Astrocyte of the cerebellum (primary cell): ENCODE results near the gene SH3BP4.

Source experiments
- DNase-seq: peaks from one replicate; pipeline ENCODE4 v3.0.0-alpha.2; 2011; ENCODE audit warnings: low read depth
- H3K4me3 ChIP-seq: 2 replicates; pipeline ENCODE4 v1.5.1; 2011; ENCODE audit warnings: mild to moderate bottlenecking, low read depth, low read length, moderate library complexity
- in situ Hi-C: cut with HindIII; loops from 2 replicates; pipeline ENCODE4 v1.10.0; 2017; ENCODE audit warnings: low sequenced_read_pairs
- TF ChIP-seq, protein P1 (sequence below): IDR thresholded peaks from 2 replicates; pipeline ENCODE4 v1.5.1; 2012; ENCODE audit warnings: low read length, low read depth, moderate library complexity, mild to moderate bottlenecking; ENCODE audit errors: missing control alignments

The SH3BP4 gene

DNA sequence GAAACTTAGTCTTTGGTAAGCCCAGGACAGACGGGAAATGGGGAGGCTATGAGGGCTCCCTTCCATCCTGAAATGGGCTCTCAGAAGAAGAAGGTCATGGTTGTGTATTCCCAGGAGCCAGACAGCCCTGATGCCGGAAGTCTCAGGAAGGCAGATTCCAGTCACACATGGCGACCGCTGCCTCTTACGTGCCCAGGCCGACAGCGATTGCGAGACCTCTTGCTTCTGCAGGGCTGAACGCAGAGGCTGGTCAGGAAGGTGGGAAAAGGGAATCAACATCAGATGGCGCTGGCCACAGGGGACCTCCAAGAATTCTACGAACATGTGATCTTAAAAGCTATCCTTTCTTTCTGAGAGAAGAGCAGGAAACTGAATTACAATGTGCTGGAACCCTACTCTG, 22.8 kb upstream of the SH3BP4 start:
- H3K4me3 ChIP-seq: no peak overlapping the region
- in situ Hi-C loops: no loop called here

DNA sequence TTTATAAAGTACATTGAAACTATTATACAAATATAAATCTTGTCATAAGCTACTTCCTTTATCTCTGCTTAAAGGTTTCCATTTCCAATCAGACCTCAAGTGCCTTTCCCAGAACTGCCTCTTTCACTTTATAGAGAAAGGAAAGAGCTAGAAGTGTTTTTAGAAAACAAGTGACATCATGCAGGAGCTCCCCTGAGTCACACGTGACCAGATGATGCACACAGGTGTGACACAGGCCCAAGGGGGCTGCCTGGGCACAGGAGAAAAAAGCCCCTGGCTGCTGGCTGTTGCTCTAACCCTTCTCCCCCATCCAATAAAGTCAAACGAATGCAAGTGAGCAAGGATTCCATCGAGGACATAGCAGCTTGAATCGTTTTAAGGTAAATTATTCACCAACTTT, 21.4 kb upstream of the SH3BP4 start:
- in situ Hi-C loops: no loop called here
- H3K4me3 ChIP-seq: no peak overlapping the region
- no peak for DNase-seq
- TF ChIP-seq, protein P1, sequence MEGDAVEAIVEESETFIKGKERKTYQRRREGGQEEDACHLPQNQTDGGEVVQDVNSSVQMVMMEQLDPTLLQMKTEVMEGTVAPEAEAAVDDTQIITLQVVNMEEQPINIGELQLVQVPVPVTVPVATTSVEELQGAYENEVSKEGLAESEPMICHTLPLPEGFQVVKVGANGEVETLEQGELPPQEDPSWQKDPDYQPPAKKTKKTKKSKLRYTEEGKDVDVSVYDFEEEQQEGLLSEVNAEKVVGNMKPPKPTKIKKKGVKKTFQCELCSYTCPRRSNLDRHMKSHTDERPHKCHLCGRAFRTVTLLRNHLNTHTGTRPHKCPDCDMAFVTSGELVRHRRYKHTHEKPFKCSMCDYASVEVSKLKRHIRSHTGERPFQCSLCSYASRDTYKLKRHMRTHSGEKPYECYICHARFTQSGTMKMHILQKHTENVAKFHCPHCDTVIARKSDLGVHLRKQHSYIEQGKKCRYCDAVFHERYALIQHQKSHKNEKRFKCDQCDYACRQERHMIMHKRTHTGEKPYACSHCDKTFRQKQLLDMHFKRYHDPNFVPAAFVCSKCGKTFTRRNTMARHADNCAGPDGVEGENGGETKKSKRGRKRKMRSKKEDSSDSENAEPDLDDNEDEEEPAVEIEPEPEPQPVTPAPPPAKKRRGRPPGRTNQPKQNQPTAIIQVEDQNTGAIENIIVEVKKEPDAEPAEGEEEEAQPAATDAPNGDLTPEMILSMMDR: no peak

More for the DNA sequence above, 22.8 kb upstream of the SH3BP4 start:
- DNase-seq: no peak
- TF ChIP-seq, protein P1: no peak

DNA sequence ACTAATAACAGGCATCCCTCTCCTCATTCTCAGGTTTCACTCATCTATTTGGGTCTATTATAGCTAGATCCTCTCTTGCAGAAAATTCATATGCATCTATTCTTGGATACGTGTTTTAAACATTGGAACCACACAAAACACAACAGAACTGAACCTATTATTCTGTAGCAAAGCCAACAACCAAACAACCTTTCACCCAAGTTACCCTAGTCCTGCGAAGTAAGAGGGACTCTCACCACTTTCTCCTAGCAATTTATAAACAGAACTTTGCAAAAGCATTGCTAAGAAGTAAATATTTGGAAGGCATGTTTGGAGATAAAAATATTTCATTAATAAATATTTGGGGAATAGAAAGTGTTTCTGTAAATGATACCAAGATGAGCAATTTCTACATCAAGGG, 20.4 kb upstream of the SH3BP4 start:
- H3K4me3 ChIP-seq: no peak overlapping the region
- no peak for DNase-seq
- in situ Hi-C loops: no loop called here
- TF ChIP-seq, protein P1: no peak

DNA sequence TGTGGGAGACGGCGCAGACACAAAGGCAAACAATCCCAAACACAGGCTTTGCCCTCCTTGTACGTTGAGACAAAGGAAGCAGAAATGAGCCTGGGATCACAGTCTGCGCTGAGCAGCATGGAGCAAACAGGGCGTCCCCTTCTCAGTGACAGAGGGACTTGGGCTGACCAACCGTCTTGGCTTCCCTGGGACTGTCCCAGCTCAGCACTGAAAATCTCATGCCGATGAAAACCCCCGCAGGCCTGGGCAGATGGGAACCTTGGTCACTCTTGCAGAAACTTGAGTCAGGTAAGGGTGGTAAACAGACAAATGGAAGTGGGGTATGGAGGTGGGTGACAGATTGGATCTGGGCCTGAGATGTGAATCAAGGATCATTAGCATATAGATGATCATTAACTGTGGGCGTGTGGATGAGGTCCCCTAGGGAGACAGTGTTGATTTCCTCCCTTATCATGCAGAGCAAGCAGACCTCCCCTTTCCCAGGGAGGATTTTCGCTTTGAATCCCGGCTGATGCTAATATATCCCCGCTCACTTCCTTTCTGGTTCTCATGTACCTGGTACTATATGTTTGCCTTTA, 19.1 kb upstream of the SH3BP4 start:
- no peak overlapping the region for H3K4me3 ChIP-seq
- no peak for DNase-seq
- TF ChIP-seq, protein P1: no peak
- in situ Hi-C loops: no loop called here

DNA sequence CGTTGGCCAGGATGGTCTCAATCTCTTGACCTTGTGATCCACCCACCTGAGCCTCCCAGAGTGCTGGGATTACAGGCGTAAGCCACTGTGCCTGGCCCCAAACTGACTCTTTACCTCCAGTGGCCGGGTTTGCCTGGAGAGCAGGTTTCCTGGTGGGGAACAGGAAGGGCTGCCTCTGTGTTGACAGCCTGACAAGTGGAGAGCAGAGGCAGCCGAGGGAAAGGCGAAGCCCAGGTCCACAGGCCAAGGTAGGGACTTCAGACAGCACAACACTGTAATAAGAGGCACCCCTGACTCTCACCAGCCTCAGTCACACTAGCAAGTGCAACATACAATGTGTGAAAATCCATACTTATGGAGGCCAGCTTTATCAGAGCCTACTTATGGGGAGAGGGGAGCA, 16.5 kb upstream of the SH3BP4 start:
- DNase-seq: no peak
- in situ Hi-C loops: no loop called here
- TF ChIP-seq, protein P1: no peak
- no peak overlapping the region for H3K4me3 ChIP-seq

DNA sequence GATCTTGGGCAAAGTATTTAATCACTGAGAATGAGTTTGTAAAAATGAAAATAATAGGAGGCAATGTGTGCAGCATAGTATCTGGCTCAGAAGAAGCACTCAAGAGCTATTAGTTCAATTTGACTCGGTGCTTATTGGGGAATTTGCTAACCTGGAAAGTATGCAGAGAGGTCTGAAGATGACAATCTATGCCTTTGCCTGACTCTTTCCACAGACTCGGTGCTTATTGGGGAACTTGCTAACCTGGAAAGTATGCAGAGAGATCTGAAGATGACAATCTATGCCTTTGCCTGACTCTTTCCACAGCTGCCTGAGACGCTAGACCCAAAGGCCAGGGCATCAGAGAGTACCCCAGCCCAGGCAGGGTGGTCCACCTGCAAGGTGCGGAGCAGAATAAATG, 12.2 kb upstream of the SH3BP4 start:
- TF ChIP-seq, protein P1: no peak
- H3K4me3 ChIP-seq: no peak overlapping the region
- in situ Hi-C loops: no loop called here
- DNase-seq: no peak
